ENCODE results near the gene PCTP.

Gene PCTP

DNA sequence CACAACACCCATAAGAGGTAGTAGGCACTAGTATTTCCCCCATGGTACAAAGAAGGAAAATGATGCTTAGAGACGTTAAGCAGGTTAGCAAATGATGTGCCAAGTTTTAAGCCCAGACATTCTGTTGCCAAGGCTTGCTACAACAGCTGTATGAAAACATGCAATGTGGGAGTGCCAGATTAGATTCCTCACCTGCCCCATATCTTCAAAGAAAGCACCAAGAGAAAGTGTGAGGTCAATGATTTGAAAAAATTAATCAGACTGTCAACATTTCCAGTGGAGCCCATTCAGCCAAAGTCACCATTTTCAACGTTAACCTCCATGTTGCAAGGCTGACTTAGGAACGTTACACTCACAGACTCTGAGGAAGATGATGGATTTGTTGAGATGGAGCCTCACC, 61.5 kb downstream of the PCTP start:
- TF ChIP-seq CTCF (IDR thresholded peaks at IDR 0.05; ENCODE audit: low read length, missing control alignments) = no peak

GRCh38 chr17:55813944-55814343, 63.1 kb downstream of the PCTP start:
- TF ChIP-seq CTCF (IDR thresholded peaks at IDR 0.05; ENCODE audit: low read length, missing control alignments) = no peak
- no peak overlapping the region for H3K4me3 ChIP-seq (replicated peaks; ENCODE audit: low read depth, low read length)
- no peak for DNase-seq (ENCODE audit: low read depth)

More for the DNA sequence above, 61.5 kb downstream of the PCTP start:
- H3K4me3 ChIP-seq (replicated peaks; ENCODE audit: low read depth, low read length) = no peak overlapping the region
- DNase-seq (ENCODE audit: low read depth) = no peak

DNA sequence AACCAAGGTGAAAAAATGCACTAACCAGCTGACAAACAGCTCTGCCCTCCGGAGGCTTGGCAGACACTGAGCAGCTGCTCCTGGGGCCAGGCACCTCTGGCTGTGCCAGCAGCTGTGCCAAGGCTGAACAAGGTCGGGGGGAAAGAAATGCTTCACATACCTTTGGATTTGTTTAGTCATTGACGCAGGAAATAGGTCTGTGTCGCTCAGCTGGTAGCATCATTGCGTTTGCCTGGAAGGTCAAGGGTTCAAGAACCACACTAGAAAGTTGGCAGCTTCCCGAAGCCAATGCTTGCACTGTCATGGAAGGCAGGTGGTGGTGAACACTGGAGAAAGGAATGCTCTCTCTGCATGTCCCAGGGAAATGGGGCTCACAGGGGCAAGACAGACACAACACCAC, 63.5 kb downstream of the PCTP start:
- H3K4me3 ChIP-seq (replicated peaks; ENCODE audit: low read depth, low read length) = no peak overlapping the region
- no peak for DNase-seq (ENCODE audit: low read depth)
- TF ChIP-seq CTCF (IDR thresholded peaks at IDR 0.05; ENCODE audit: low read length, missing control alignments) = no peak

DNA sequence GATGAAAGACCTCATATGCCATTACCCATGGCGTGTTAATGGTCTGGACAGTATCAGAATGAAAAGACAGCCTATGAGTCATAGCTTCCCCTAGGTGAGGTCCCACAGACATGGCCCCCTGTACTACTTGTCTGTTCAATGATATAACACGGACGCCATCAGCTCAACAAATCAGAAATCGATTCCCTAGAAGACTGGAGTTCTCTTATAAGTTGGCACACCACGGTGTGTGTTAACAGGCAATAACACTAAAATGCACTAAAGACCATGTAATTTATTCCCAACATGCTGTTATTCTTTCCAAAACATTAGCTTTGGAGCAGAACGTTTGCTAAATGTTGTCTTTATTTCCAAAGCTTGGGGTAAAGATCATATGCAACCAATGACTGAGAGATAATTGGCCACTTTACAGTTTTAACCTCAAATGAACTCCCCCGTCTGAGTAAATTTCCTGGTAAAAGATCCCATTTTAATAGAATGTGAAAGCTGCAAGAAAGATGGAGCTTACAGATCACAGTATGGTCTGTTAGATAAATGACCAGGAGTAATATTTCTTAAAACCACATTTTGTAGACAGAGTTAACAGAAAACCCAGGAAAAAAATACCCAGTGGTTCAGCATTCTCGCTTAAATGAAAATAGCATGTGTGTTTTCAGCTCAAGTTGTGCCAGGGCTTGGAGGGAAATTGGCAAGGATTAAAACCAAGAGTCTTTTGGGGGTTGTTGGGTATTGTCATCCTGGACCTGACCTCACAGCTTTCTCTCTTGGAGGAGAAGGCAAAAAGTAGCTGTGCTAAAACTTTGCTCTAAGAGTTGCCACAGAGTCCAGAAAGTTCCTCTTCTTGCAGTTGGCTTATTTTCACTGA, 65.9 kb downstream of the PCTP start:
- no peak for DNase-seq (ENCODE audit: low read depth)
- no peak overlapping the region for H3K4me3 ChIP-seq (replicated peaks; ENCODE audit: low read depth, low read length)
- TF ChIP-seq CTCF (IDR thresholded peaks at IDR 0.05; ENCODE audit: low read length, missing control alignments) = no peak

DNA sequence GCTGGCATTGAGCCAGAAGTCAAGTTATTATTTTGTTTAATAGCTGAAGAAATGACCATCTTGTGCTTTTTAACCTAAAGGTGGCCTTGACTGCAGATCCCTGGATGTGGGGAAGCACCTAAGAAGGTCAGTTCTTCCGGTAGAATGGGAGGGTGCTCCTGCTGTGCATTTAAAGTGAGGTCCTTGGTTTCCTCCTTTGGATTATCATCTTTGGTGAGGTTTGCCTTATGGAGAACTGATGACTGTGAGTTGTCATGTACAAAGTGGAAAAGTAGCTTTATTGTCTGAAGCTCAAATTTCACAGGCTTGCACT, 66.5 kb downstream of the PCTP start:
- H3K4me3 ChIP-seq (replicated peaks; ENCODE audit: low read depth, low read length) = no peak overlapping the region
- no peak for TF ChIP-seq CTCF (IDR thresholded peaks at IDR 0.05; ENCODE audit: low read length, missing control alignments)
- DNase-seq (ENCODE audit: low read depth) = no peak

DNA sequence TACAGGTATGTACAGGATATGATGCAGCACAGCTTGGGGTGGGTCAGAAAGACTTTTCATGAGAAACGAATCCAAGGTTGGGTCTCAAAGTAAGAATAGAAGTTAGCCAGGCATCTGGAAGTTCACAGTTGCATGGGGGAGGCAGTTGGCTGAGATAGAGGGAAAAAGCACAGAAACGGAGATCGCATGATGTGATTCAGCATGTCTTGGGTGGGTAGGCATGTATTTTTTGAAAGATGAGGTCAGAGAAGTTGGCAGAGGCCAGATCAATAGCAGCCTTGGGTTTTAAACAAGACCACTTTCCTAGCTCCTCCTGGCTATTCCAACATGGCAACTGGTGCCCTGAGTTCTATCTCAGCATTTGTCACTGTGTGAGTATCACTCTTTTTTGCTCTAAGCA, 67.2 kb downstream of the PCTP start:
- no peak for TF ChIP-seq CTCF (IDR thresholded peaks at IDR 0.05; ENCODE audit: low read length, missing control alignments)
- DNase-seq (ENCODE audit: low read depth) = no peak
- no peak overlapping the region for H3K4me3 ChIP-seq (replicated peaks; ENCODE audit: low read depth, low read length)
